ENCODE data around the gene ZSWIM3. TPM values are rescaled to one million over a fixed set of nuclear protein-coding genes. Genes with fewer than 3 reads are reported as not detected.

ZSWIM3 gene
- total and polyA plus RNA-seq, 2 of the 13 experiments (the other 11 are each of a cell fraction or from before 2014, with no cell fraction given), result 5.2 to 5.8 TPM

DNA sequence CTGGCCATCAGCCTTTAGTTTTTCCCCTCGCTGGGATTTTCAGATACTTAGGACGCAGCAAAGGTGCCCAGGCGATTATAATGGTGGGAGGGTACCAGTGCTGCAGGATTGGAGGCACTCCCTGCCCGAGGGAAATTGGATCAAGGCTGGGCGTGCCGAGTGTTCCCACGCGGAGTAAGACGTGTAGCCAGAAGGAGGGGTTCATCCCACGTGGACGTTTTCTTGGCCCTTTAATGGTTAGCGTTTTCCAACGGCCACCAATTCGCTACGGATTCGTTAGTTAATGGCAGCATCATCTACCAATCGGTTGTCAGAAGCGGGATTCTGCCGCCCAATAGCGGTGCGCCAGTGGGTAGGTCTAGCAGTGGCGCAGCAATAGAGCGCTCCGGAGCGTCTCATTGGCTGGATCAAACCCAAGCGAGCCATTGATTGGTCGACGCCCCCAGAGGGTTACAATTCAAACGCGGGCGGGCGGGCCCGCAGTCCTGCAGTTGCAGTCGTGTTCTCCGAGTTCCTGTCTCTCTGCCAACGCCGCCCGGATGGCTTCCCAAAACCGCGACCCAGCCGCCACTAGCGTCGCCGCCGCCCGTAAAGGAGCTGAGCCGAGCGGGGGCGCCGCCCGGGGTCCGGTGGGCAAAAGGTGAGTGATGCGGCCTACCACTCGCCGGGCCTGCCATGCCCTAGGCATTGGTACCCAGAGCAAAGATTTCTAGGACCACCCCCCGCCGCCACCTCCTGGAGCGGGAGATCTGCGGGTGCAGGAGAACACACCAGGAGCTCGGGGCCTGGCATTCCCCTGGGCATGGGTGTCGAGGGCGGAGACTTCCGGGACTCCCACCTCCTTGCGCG is 45.0 kb upstream of the ZSWIM3 start, which contains the start of gene UBE2C:
TSS of gene UBE2C (plus strand) at position 488 of the 849 bp plus-strand sequence. CDS start at position 540, 52 bp downstream.
- POLR2A ChIA-PET, result interaction anchor here (1.1 kb wide), 1 partner anchor 68 kb away, joined by 5 read pairs; the partner anchor contains the start of gene ZSWIM1
- FAIRE-seq (peak; percentile 72), DNase-seq (ENCODE audit: low spot score) (peak; percentile 94), ATAC-seq (peak; percentile 98)
- no TSS peak for BruUV-seq (replicated peaks)
- H3K27ac ChIP-seq (ENCODE audit: extremely low read length, insufficient read depth, low read length), result peak within 1 kb of the TSS; percentile 66
- 64% methylated on average over 65 of the region's 65 CpGs for WGBS (ENCODE audit: low lambda C conversion rate)
- peak within 1 kb of the TSS; percentile 67 to 83 (median 81) for H3K4me3 ChIP-seq (replicated peaks in 1 of 3; ENCODE audit: insufficient read depth in 1 of 3, low read depth in 2 of 3, low read length in 3 of 3)
- H3K27me3 ChIP-seq (ENCODE audit: control insufficient read depth in 1 of 2, insufficient read depth in 2 of 2, low read length in 2 of 2), result no peaks in the 10 kb centered on the region
- H3K9ac ChIP-seq (ENCODE audit: insufficient read depth, low read depth, low read length), result peak within 1 kb of the TSS; percentile 79
- intact Hi-C loops (cut with micrococcal nuclease; ENCODE audit: unreplicated experiment), result no loop called here
- in situ Hi-C loops (cut with HindIII; ENCODE audit: extremely low pct_ligation_motif_present, low pct_unique_long_range_greater_than_20kb), result no loop called here
- H3K4me2 ChIP-seq (ENCODE audit: low read depth, low read length), result peak within 1 kb of the TSS; percentile 78
- H3K79me2 ChIP-seq (ENCODE audit: insufficient read depth, low read length), result peaks cover 15% of the 10 kb centered on the region
- H3K4me1 ChIP-seq (ENCODE audit: insufficient read depth, low read length), result peaks cover 30% of the 10 kb centered on the region
- CTCF ChIA-PET (ENCODE audit: low intra/inter-chr PET ratio, low total read pairs), result no interaction called here
- no peaks in the 10 kb centered on the region for H3K9me3 ChIP-seq (ENCODE audit: low read length)
- no peak within 1 kb of the TSS for H2AFZ ChIP-seq (ENCODE audit: low read length)
- peaks cover 18 to 43% of the 10 kb centered on the region in 2 experiments for H3K36me3 ChIP-seq (replicated peaks in 1 of 2; ENCODE audit: control insufficient read depth in 1 of 2, insufficient read depth in 2 of 2, low read length in 2 of 2)
- no peaks in the 10 kb centered on the region for H4K20me1 ChIP-seq (ENCODE audit: insufficient read depth, low read length)
- TF ChIP-seq SPEN (CRISPR knock-in tag; IDR thresholded peaks at IDR 0.05; ENCODE audit: low read depth) (peak; percentile 61), PATZ1 (CRISPR knock-in tag; IDR thresholded peaks at IDR 0.05) (no peak), SNAPC2 (CRISPR knock-in tag; IDR thresholded peaks at IDR 0.05) (peak; percentile 83), ZNF773 (CRISPR knock-in tag; IDR thresholded peaks at IDR 0.05; ENCODE audit: borderline replicate concordance) (no peak), SAP130 (CRISPR knock-in tag; IDR thresholded peaks at IDR 0.05; ENCODE audit: low read depth) (peak; percentile 98), ZNF282 (IDR thresholded peaks at IDR 0.05; ENCODE audit: partially characterized antibody) (no peak), ZFP36L1 (CRISPR knock-in tag; IDR thresholded peaks at IDR 0.05) (peak; percentile 97), TEAD3 (CRISPR knock-in tag; optimal IDR thresholded peaks at IDR 0.05; ENCODE audit: borderline replicate concordance) (peak; percentile 19), ZNF512B (CRISPR knock-in tag; IDR thresholded peaks at IDR 0.05; ENCODE audit: borderline replicate concordance) (0 out of 2 replicates have a peak, but pooled peaks have one; percentile 33), NFATC3 (CRISPR knock-in tag; IDR thresholded peaks at IDR 0.05) (no peak), MATR3 (CRISPR knock-in tag; IDR thresholded peaks at IDR 0.05) (no peak; the same call in 1 of the 2 replicates), ZBTB8A (CRISPR knock-in tag; IDR thresholded peaks at IDR 0.05; ENCODE audit: borderline replicate concordance, low read depth) (no peak), TEAD2 (CRISPR knock-in tag; IDR thresholded peaks at IDR 0.05) (no peak), ZNF737 (CRISPR knock-in tag; IDR thresholded peaks at IDR 0.05; ENCODE audit: borderline replicate concordance) (no peak), ZNF564 (CRISPR knock-in tag; IDR thresholded peaks at IDR 0.05) (no peak)
- TF ChIP-seq, protein P1, sequence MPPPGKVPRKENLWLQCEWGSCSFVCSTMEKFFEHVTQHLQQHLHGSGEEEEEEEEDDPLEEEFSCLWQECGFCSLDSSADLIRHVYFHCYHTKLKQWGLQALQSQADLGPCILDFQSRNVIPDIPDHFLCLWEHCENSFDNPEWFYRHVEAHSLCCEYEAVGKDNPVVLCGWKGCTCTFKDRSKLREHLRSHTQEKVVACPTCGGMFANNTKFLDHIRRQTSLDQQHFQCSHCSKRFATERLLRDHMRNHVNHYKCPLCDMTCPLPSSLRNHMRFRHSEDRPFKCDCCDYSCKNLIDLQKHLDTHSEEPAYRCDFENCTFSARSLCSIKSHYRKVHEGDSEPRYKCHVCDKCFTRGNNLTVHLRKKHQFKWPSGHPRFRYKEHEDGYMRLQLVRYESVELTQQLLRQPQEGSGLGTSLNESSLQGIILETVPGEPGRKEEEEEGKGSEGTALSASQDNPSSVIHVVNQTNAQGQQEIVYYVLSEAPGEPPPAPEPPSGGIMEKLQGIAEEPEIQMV (CRISPR knock-in tag; IDR thresholded peaks at IDR 0.05; ENCODE audit: low read depth), result no peak

Measured in HepG2 (cell line).